Ectodermal cell (in vitro differentiated cells): ENCODE data around the gene LRRC8C.

Experiments
- H3K27ac ChIP-seq: 2 replicates; pipeline ENCODE4 v1.7.0; 2013; ENCODE audit warnings: mild to moderate bottlenecking, low read depth, low read length; ENCODE audit not compliant: insufficient read depth, poor library complexity, severe bottlenecking
- H3K27me3 ChIP-seq: 2 replicates; pipeline ENCODE4 v1.7.0; 2013; ENCODE audit warnings: mild to moderate bottlenecking, low read length; ENCODE audit not compliant: insufficient read depth, control insufficient read depth, poor library complexity, severe bottlenecking
- H3K36me3 ChIP-seq: one replicate; pipeline ENCODE4 v1.7.0; 2013; ENCODE audit warnings: low read length; ENCODE audit not compliant: control insufficient read depth, insufficient read depth
- H3K4me1 ChIP-seq: one replicate; pipeline ENCODE4 v1.7.0; 2013; ENCODE audit warnings: low read length; ENCODE audit not compliant: control insufficient read depth, insufficient read depth
- H3K4me3 ChIP-seq: 2 replicates; pipeline ENCODE4 v1.7.0; 2013; ENCODE audit warnings: low read depth, low read length, control low read depth; ENCODE audit not compliant: insufficient read depth
- H3K9me3 ChIP-seq: 2 replicates; pipeline ENCODE4 v1.7.0; 2013; ENCODE audit warnings: mild to moderate bottlenecking, low read length, moderate library complexity; ENCODE audit not compliant: control insufficient read depth
- WGBS, 2 experiments: methylation state at CpG; one replicate each; pipeline ENCODE4 v1.1.7; 2013; ENCODE audit warnings: missing lambda C conversion rate in 2 of 2; 5-methylcytosine and 5-hydroxymethylcytosine counted together

Gene LRRC8C

GRCh38 chr1:89739013-89739843 lies 106.3 kb downstream of the LRRC8C start:
- no peak overlapping the region for H3K27ac ChIP-seq
- no peaks in the 10 kb centered on the region for H3K36me3 ChIP-seq
- no peaks in the 10 kb centered on the region for H3K4me1 ChIP-seq
- H3K4me3 ChIP-seq: no peak overlapping the region
- 90 to 94% methylated on average over 10 of the region's 10 CpGs for WGBS, 2 experiments
- no peaks in the 10 kb centered on the region for H3K27me3 ChIP-seq
- H3K9me3 ChIP-seq: no peaks in the 10 kb centered on the region

- H3K4me1 ChIP-seq: no peaks in the 10 kb centered on the region
- H3K27me3 ChIP-seq: no peaks in the 10 kb centered on the region
- H3K27ac ChIP-seq: no peak overlapping the region
- WGBS, 2 experiments: 91 to 94% methylated on average over 1 of the region's 1 CpG
- no peaks in the 10 kb centered on the region for H3K9me3 ChIP-seq
- no peaks in the 10 kb centered on the region for H3K36me3 ChIP-seq
- no peak overlapping the region for H3K4me3 ChIP-seq
Observed at GRCh38 chr1:89739844-89740216, 106.9 kb downstream of the LRRC8C start.

GRCh38 chr1:89743788-89744187 lies 110.9 kb downstream of the LRRC8C start:
- Histone ChIP-seq H3K9me3 (no peaks in the 10 kb centered on the region), H3K27ac (no peak overlapping the region), H3K27me3 (no peaks in the 10 kb centered on the region), H3K4me1 (no peaks in the 10 kb centered on the region), H3K4me3 (no peak overlapping the region), H3K36me3 (no peaks in the 10 kb centered on the region)
- WGBS, 2 experiments: 93% methylated on average over 4 of the region's 4 CpGs

GRCh38 chr1:89746424-89747149 lies 113.7 kb downstream of the LRRC8C start:
- no peaks in the 10 kb centered on the region for H3K36me3 ChIP-seq
- no peak overlapping the region for H3K27ac ChIP-seq
- H3K4me3 ChIP-seq: no peak overlapping the region
- no peaks in the 10 kb centered on the region for H3K27me3 ChIP-seq
- 90 to 97% methylated on average over 2 of the region's 4 CpGs for WGBS, 2 experiments
- no peaks in the 10 kb centered on the region for H3K9me3 ChIP-seq
- H3K4me1 ChIP-seq: no peaks in the 10 kb centered on the region

- Histone ChIP-seq H3K4me1 (no peaks in the 10 kb centered on the region), H3K27me3 (no peaks in the 10 kb centered on the region), H3K4me3 (no peak overlapping the region), H3K27ac (no peak overlapping the region), H3K9me3 (no peaks in the 10 kb centered on the region), H3K36me3 (no peaks in the 10 kb centered on the region)
Observed at GRCh38 chr1:89753761-89754160, 120.8 kb downstream of the LRRC8C start.

GRCh38 chr1:89754518-89754917 lies 121.6 kb downstream of the LRRC8C start:
- H3K4me1 ChIP-seq: no peaks in the 10 kb centered on the region
- H3K9me3 ChIP-seq: no peaks in the 10 kb centered on the region
- no peak overlapping the region for H3K4me3 ChIP-seq
- H3K27me3 ChIP-seq: no peaks in the 10 kb centered on the region
- no peak overlapping the region for H3K27ac ChIP-seq
- no peaks in the 10 kb centered on the region for H3K36me3 ChIP-seq
- 93 to 97% methylated on average over 2 of the region's 2 CpGs for WGBS, 2 experiments

GRCh38 chr1:89755591-89755990 lies 122.7 kb downstream of the LRRC8C start:
- Histone ChIP-seq H3K9me3 (no peaks in the 10 kb centered on the region), H3K27me3 (no peaks in the 10 kb centered on the region), H3K36me3 (no peaks in the 10 kb centered on the region), H3K27ac (no peak overlapping the region), H3K4me1 (no peaks in the 10 kb centered on the region), H3K4me3 (no peak overlapping the region)
- whole genome bisulfite sequencing, 2 experiments: 87 to 94% methylated on average over 3 of the region's 3 CpGs

GRCh38 chr1:89757532-89757931 lies 124.6 kb downstream of the LRRC8C start:
- H3K27ac ChIP-seq: no peak overlapping the region

GRCh38 chr1:89758156-89758555 lies 125.2 kb downstream of the LRRC8C start:
- 91 to 92% methylated on average over 2 of the region's 2 CpGs for WGBS, 2 experiments
- peaks cover 12% of the 10 kb centered on the region for H3K27me3 ChIP-seq
- no peaks in the 10 kb centered on the region for H3K9me3 ChIP-seq
- no peak overlapping the region for H3K4me3 ChIP-seq
- H3K36me3 ChIP-seq: no peaks in the 10 kb centered on the region
- H3K4me1 ChIP-seq: no peaks in the 10 kb centered on the region
- no peak overlapping the region for H3K27ac ChIP-seq

More at GRCh38 chr1:89757532-89757931, 124.6 kb downstream of the LRRC8C start:
- WGBS, 2 experiments: 70 to 81% methylated on average over 5 of the region's 5 CpGs
- H3K27me3 ChIP-seq: peaks cover 10% of the 10 kb centered on the region
- no peak overlapping the region for H3K4me3 ChIP-seq
- H3K4me1 ChIP-seq: no peaks in the 10 kb centered on the region
- H3K9me3 ChIP-seq: no peaks in the 10 kb centered on the region
- no peaks in the 10 kb centered on the region for H3K36me3 ChIP-seq

GRCh38 chr1:89759036-89759435 lies 126.1 kb downstream of the LRRC8C start:
- 58 to 90% methylated on average over 1 to 2 of the region's 2 CpGs for whole genome bisulfite sequencing, 2 experiments
- no peaks in the 10 kb centered on the region for H3K4me1 ChIP-seq
- H3K27ac ChIP-seq: no peak overlapping the region
- no peak overlapping the region for H3K4me3 ChIP-seq
- H3K27me3 ChIP-seq: peaks cover 21% of the 10 kb centered on the region
- H3K9me3 ChIP-seq: no peaks in the 10 kb centered on the region
- H3K36me3 ChIP-seq: no peaks in the 10 kb centered on the region
